Measurements from ENCODE around the gene TMEM200A. TPM values are rescaled to one million over a fixed set of nuclear protein-coding genes. Genes with fewer than 3 reads are reported as not detected.

The TMEM200A gene
- polyA plus RNA-seq, 1 of the 3 experiments (the other 2 are of a cell fraction): 32.6 TPM

GRCh38 chr6:130467146-130468050, 101.6 kb downstream of the TMEM200A start:
- H3K79me2 ChIP-seq (ENCODE audit: insufficient read depth): no peaks in the 10 kb centered on the region
- CTCF ChIA-PET: no interaction called here
- TF ChIP-seq TCF12 (IDR thresholded peaks at IDR 0.05) (no peak), GATA2 (CRISPR knock-in tag; IDR thresholded peaks at IDR 0.05) (no peak), RCOR1 (IDR thresholded peaks at IDR 0.05; ENCODE audit: low read length) (no peak), USF2 (IDR thresholded peaks at IDR 0.05; ENCODE audit: borderline replicate concordance, low read depth, low read length) (no peak)

GRCh38 chr6:130470766-130471165, 104.9 kb downstream of the TMEM200A start:
- no peaks in the 10 kb centered on the region for H3F3A ChIP-seq (replicated peaks; ENCODE audit: insufficient read depth)
- no peaks in the 10 kb centered on the region for H4K20me1 ChIP-seq (ENCODE audit: insufficient read depth)
- H3K36me3 ChIP-seq (replicated peaks in 1 of 2; ENCODE audit: control insufficient read depth in 1 of 2, insufficient read depth in 2 of 2, low read length in 1 of 2): no peaks in the 10 kb centered on the region
- no peaks in the 10 kb centered on the region for H3K9me2 ChIP-seq
- POLR2A ChIA-PET: no interaction called here
- H3K27ac ChIP-seq (ENCODE audit: low read depth in 2 of 2, low read length in 1 of 2): no peak overlapping the region
- H3K4me3 ChIP-seq (ENCODE audit: low read depth in 2 of 2, low read length in 1 of 2): no peak overlapping the region
- no peak overlapping the region for H3K9ac ChIP-seq
- H3K4me1 ChIP-seq (ENCODE audit: control insufficient read depth in 1 of 2, insufficient read depth in 2 of 2, low read depth in 1 of 2, low read length in 1 of 2): no peaks in the 10 kb centered on the region
- H3K4me2 ChIP-seq: no peak overlapping the region
- no peaks in the 10 kb centered on the region for H3K27me3 ChIP-seq (ENCODE audit: insufficient read depth)
- 53% methylated on average over 7 of the region's 7 CpGs for WGBS (ENCODE audit: low lambda C conversion rate)
- no peak for DNase-seq
- no peaks in the 10 kb centered on the region for H3K9me3 ChIP-seq
- H2AFZ ChIP-seq (ENCODE audit: low read depth): no peak overlapping the region
- no peaks in the 10 kb centered on the region for H3K79me2 ChIP-seq (ENCODE audit: insufficient read depth)
- CTCF ChIA-PET: no interaction called here
- TF ChIP-seq EZH2phosphoT487 (IDR thresholded peaks at IDR 0.05; ENCODE audit: borderline replicate concordance, low read depth) (no peak), FOSL2 (IDR thresholded peaks at IDR 0.05; ENCODE audit: borderline replicate concordance, low read depth) (no peak), RCOR1 (IDR thresholded peaks at IDR 0.05; ENCODE audit: low read length) (no peak), ZBTB33 (IDR thresholded peaks at IDR 0.05; ENCODE audit: borderline replicate concordance, low read depth) (no peak), YY1 (IDR thresholded peaks at IDR 0.05; ENCODE audit: low read depth) (no peak), ELF1 (IDR thresholded peaks at IDR 0.05) (no peak), JUND (IDR thresholded peaks at IDR 0.05) (no peak), MEF2A (IDR thresholded peaks at IDR 0.05; ENCODE audit: borderline replicate concordance, low read depth) (no peak), GATA2 (CRISPR knock-in tag; IDR thresholded peaks at IDR 0.05) (no peak), CHD2 (IDR thresholded peaks at IDR 0.05; ENCODE audit: low read length, partially characterized antibody) (no peak), RAD21 (IDR thresholded peaks at IDR 0.05; ENCODE audit: low read length) (no peak), RFX5 (IDR thresholded peaks at IDR 0.05; ENCODE audit: low read length) (no peak), MXI1 (IDR thresholded peaks at IDR 0.05; ENCODE audit: low read depth, low read length) (no peak), EP300 (IDR thresholded peaks at IDR 0.05; ENCODE audit: borderline replicate concordance in 1 of 2, low read depth in 1 of 2, low read length in 1 of 2) (no peak), USF1 (IDR thresholded peaks at IDR 0.05; ENCODE audit: borderline replicate concordance, low read depth) (no peak), TCF12 (IDR thresholded peaks at IDR 0.05) (no peak), NRF1 (IDR thresholded peaks at IDR 0.05; ENCODE audit: low read depth, low read length) (no peak), REST (IDR thresholded peaks at IDR 0.05; ENCODE audit: low read depth, low read length) (no peak)

More at GRCh38 chr6:130467146-130468050, 101.6 kb downstream of the TMEM200A start:
- H3K4me1 ChIP-seq (ENCODE audit: control insufficient read depth in 1 of 2, insufficient read depth in 2 of 2, low read depth in 1 of 2, low read length in 1 of 2): no peaks in the 10 kb centered on the region
- H3K9me2 ChIP-seq: no peaks in the 10 kb centered on the region
- H3K4me2 ChIP-seq: no peak overlapping the region
- no peak overlapping the region for H2AFZ ChIP-seq (ENCODE audit: low read depth)
- H3K36me3 ChIP-seq (replicated peaks in 1 of 2; ENCODE audit: control insufficient read depth in 1 of 2, insufficient read depth in 2 of 2, low read length in 1 of 2): no peaks in the 10 kb centered on the region
- H3K9me3 ChIP-seq: no peaks in the 10 kb centered on the region
- WGBS (ENCODE audit: low lambda C conversion rate): 47% methylated on average over 1 of the region's 1 CpG
- POLR2A ChIA-PET: no interaction called here
- H3K4me3 ChIP-seq (ENCODE audit: low read depth in 2 of 2, low read length in 1 of 2): no peak overlapping the region
- H3F3A ChIP-seq (replicated peaks; ENCODE audit: insufficient read depth): no peaks in the 10 kb centered on the region
- DNase-seq: no peak
- no peak overlapping the region for H3K9ac ChIP-seq
- no peaks in the 10 kb centered on the region for H3K27me3 ChIP-seq (ENCODE audit: insufficient read depth)
- no peak overlapping the region for H3K27ac ChIP-seq (ENCODE audit: low read depth in 2 of 2, low read length in 1 of 2)
- no peaks in the 10 kb centered on the region for H4K20me1 ChIP-seq (ENCODE audit: insufficient read depth)
